Peyer's patch (tissue), 4 donors: ENCODE measurements around the gene KRTAP10-11. TPM values are rescaled to one million over a fixed set of nuclear protein-coding genes. Genes with fewer than 3 reads are reported as not detected.
A peak's percentile ranks its signal among the peaks of the same experiment; 100 is the strongest.

ENCODE experiments used
- DNase-seq, 3 donors: peaks; one replicate each; pipeline ENCODE4 v3.0.0-alpha.2; 2017 to 2019
- H3K27ac ChIP-seq, 4 donors: fragments of 200-600 bp; sonication (generic); one replicate each; pipeline ENCODE4 v1.5.1; 2016 to 2019
- H3K27me3 ChIP-seq, 2 donors: fragments of 200-600 bp; sonication (generic); one replicate each; pipeline ENCODE4 v1.5.1; 2019
- H3K36me3 ChIP-seq, 3 donors: fragments of 200-600 bp; sonication (generic); one replicate each; pipeline ENCODE4 v1.5.1; 2016 to 2019
- H3K4me1 ChIP-seq, 4 donors: fragments of 200-600 bp; sonication (generic); one replicate each; pipeline ENCODE4 v1.5.1; 2016 to 2019
- H3K4me3 ChIP-seq, 4 donors: fragments of 200-600 bp; sonication (generic); 1 replicate in 3 of 4; 2 replicates in 1 of 4; pipeline ENCODE4 v1.5.1; 2016 to 2019; ENCODE audit warnings: mild to moderate bottlenecking in 1 of 4
- H3K9me3 ChIP-seq, 4 donors: fragments of 200-600 bp; sonication (generic); one replicate each; pipeline ENCODE4 v1.5.1; 2016 to 2019; ENCODE audit warnings: mild to moderate bottlenecking in 1 of 4
- CTCF ChIP-seq, 6 experiments: fragments of 450-650 bp in 4 of 6; fragments of 200-600 bp in 2 of 6; sonication (generic) in 1 of 6; IDR thresholded peaks; one replicate each; pipeline ENCODE4 v1.5.1; 2017 to 2019; ENCODE audit warnings: antibody characterized with exemption in 6 of 6, mild to moderate bottlenecking in 3 of 6, moderate library complexity in 1 of 6
- POLR2A ChIP-seq, 2 donors: fragments of 450-650 bp; IDR thresholded peaks; one replicate each; pipeline ENCODE4 v1.5.1; 2017; ENCODE audit warnings: antibody characterized with exemption in 2 of 2, mild to moderate bottlenecking in 2 of 2, moderate library complexity in 2 of 2
- total RNA-seq, 4 donors: library from RNA; depleted of rRNA; stranded (reverse); fragments of >200 nt; gene quantifications; one replicate each; pipeline ENCODE4 v1.1.0, GENCODE V29; 2016

KRTAP10-11 gene
- total RNA-seq, 4 donors from 2014 or later, result not detected

GRCh38 chr21:44611551-44611950 is 34.7 kb upstream of the KRTAP10-11 start:
- Histone ChIP-seq H3K36me3 (no peaks in the 10 kb centered on the region), H3K4me1 (no peaks in the 10 kb centered on the region), H3K27ac (no peak overlapping the region), H3K9me3 (peaks cover 0 to 16% (median 0%) of the 10 kb centered on the region in 4 donors), H3K27me3 (no peaks in the 10 kb centered on the region), H3K4me3 (no peak overlapping the region)
- DNase-seq, result no peak
- TF ChIP-seq POLR2A (IDR thresholded peaks at IDR 0.05), result no peak
- no peak for TF ChIP-seq CTCF (IDR thresholded peaks at IDR 0.05)

- no peaks in the 10 kb centered on the region for H3K36me3 ChIP-seq
- no peaks in the 10 kb centered on the region for H3K27me3 ChIP-seq
- peaks cover 0 to 16% (median 0%) of the 10 kb centered on the region in 4 donors for H3K9me3 ChIP-seq
- H3K27ac ChIP-seq, result no peak within 1 kb of the TSS
- DNase-seq, result no peak
- H3K4me3 ChIP-seq, result no peak within 1 kb of the TSS
- H3K4me1 ChIP-seq, result no peaks in the 10 kb centered on the region
- no peak for TF ChIP-seq POLR2A (IDR thresholded peaks at IDR 0.05)
- TF ChIP-seq CTCF (IDR thresholded peaks at IDR 0.05), result no peak
These were observed 34.2 kb upstream of the KRTAP10-11 start, which contains the start of gene KRTAP10-8 for GRCh38 chr21:44612029-44612486. KRTAP10-8 (plus strand) TSS chr21:44612079; CDS start chr21:44612101, 22 bp downstream.

DNA sequence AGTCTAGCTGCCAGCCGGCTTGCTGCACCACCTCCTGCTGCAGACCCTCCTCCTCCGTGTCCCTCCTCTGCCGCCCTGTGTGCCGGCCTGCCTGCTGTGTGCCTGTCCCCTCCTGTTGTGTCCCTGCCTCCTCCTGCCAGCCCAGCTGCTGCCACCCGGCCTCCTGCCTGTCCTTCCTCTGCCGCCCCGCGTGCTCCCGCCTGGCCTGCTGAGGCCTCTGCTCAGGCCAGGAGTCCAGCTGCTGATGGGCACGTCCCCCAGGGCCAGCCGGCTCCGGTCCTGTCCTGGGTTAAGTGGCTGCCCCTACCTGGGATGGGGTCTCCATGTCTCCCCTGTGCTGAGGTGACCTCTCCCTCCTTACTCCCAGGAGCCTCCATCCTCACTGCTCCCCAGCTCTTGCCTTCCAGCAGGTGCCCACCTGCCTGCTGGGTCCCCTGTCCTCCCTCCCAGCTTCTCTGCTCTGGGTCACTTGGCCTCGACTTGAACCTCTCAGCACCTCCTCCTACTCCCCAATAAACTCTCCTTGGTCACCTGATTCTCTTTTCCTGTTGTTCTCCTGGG is 33.5 kb upstream of the KRTAP10-11 start:
- no peak for TF ChIP-seq POLR2A (IDR thresholded peaks at IDR 0.05)
- TF ChIP-seq CTCF (IDR thresholded peaks at IDR 0.05), result no peak
- Histone ChIP-seq H3K9me3 (peaks cover 0 to 16% (median 0%) of the 10 kb centered on the region in 4 donors), H3K27me3 (no peaks in the 10 kb centered on the region), H3K4me3 (no peak overlapping the region), H3K27ac (no peak overlapping the region), H3K36me3 (no peaks in the 10 kb centered on the region), H3K4me1 (no peaks in the 10 kb centered on the region)
- DNase-seq, result no peak

DNA sequence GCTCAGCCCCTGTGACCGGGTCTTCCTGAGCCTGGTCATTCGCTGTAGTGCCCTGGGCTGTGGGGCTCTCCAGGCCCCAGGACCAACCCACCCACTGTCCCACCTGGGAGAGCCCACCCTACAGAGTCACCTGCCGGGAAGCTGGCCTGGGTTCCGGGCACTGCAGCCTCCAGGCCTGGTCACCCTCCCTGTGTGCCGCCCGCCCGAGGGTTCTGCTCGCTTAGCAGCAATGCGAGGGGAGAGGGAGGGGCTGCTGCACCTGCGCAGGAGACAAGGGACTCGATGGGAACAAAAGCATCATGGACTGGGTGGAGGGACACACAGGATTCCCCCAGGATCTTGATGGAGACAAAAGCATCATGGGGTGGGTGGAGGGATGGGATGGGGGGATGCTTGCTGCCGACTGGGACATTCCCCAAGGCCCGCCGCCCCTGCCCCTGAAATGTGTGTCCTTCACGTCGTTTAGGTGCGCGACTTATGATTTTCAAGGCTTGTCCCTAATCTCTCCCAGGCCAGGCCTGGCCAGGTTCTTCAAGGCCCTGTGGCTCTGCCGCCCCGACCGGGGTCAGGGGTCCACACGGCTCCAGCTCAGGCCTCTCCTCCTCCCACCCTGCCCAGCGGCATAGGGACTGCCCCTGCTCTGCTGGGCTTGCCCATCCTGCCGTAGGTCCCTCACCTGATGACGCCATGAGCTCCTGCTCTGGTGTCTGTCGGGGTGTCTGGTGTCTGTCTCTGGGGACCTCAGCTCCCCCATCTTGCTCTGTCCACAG is 32.6 kb upstream of the KRTAP10-11 start:
- Histone ChIP-seq H3K4me3 (no peak overlapping the region), H3K27me3 (no peaks in the 10 kb centered on the region), H3K27ac (no peak overlapping the region), H3K9me3 (peaks cover 0 to 16% (median 0%) of the 10 kb centered on the region in 4 donors), H3K36me3 (no peaks in the 10 kb centered on the region), H3K4me1 (no peaks in the 10 kb centered on the region)
- peak in 1 of 3 donors; percentile 29 for DNase-seq
- TF ChIP-seq POLR2A (IDR thresholded peaks at IDR 0.05), result no peak
- TF ChIP-seq CTCF (IDR thresholded peaks at IDR 0.05), result no peak

DNA sequence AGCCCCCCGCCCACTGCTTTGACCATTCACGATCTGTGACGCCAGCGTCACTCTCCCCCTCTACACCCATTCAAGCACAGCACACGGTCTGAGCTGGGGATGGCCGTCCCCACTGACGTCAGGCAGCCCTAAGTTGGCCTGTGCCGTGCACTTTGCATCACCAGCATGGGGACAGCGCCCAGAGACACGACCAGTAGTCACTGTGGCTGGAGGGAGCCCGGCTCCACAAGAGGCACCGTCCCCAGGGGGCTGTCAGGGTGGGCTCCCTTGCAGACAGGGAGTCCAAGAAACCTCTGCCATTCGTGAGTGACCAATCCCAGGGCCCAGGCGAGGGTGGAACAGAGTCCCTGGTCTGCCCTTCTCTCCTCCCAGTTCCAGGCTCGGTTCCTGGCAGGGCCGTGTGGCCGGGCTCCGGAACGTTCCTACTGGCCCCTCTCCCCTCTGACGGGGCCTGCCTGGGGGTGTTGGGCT is 32.0 kb upstream of the KRTAP10-11 start:
- H3K9me3 ChIP-seq, result peaks cover 0 to 16% (median 0%) of the 10 kb centered on the region in 4 donors
- H3K4me3 ChIP-seq, result no peak overlapping the region
- DNase-seq, result peak in 2 of 3 donors; percentile 34 to 39
- no peaks in the 10 kb centered on the region for H3K27me3 ChIP-seq
- H3K36me3 ChIP-seq, result no peaks in the 10 kb centered on the region
- TF ChIP-seq CTCF (IDR thresholded peaks at IDR 0.05) (no peak), POLR2A (IDR thresholded peaks at IDR 0.05) (no peak)
- H3K4me1 ChIP-seq, result no peaks in the 10 kb centered on the region
- no peak overlapping the region for H3K27ac ChIP-seq
